Heart left ventricle (tissue), 13 donors: Measurements from ENCODE around the gene UGGT2.

ENCODE experiments used
- POLR2A ChIP-seq, 2 donors: fragments of 450-650 bp; IDR thresholded peaks; one replicate each; pipeline ENCODE4 v1.6.1; 2017; ENCODE audit warnings: antibody characterized with exemption in 2 of 2, mild to moderate bottlenecking in 2 of 2, moderate library complexity in 2 of 2
- TF ChIP-seq, protein P1 (sequence below), 12 donors: fragments of 200-600 bp; sonication (generic) in 4 of 12; IDR thresholded peaks; one replicate each; pipeline versions ENCODE4 v1.5.0 to v1.8.0; 2018 to 2022; ENCODE audit warnings: antibody characterized with exemption in 12 of 12, mild to moderate bottlenecking in 5 of 12
- donor health status: ischemic (EF 13 %, LVEDD 7.1; RV severe dilation, severe dysfunction).
- donor health status: DM: no; HTN: yes; CAD: no.
- donor health status: DM: no; HTN: no; CAD: no.
- donor health status: ischemic (EF 25% LVEDD 6.9; RV normal size, moderate dysfunction).
- donor health status: ischemic (EF 25% LVEDD 5.7; RV mildly dilated, moderate dysfunction).
- donor health status: ischemic (EF 35%, LVEDD 5.7; RV mildly dilated, moderate dysfunction).
- donor health status: nonischemic (EF 11% LVEDD 7.7; RV severe dilation, severe dysfunction).
- donor health status: DM: yes; HTN: yes; CAD: no.
- donor health status: PGD.
- donor health status: ischemic (EF 29% LVEDD 5.4; RV normal size, mild dysfunction).
- donor health status: nonischemic (EF 23%, LVEDD 6.1; RV moderate dilation, normal function).

DNA sequence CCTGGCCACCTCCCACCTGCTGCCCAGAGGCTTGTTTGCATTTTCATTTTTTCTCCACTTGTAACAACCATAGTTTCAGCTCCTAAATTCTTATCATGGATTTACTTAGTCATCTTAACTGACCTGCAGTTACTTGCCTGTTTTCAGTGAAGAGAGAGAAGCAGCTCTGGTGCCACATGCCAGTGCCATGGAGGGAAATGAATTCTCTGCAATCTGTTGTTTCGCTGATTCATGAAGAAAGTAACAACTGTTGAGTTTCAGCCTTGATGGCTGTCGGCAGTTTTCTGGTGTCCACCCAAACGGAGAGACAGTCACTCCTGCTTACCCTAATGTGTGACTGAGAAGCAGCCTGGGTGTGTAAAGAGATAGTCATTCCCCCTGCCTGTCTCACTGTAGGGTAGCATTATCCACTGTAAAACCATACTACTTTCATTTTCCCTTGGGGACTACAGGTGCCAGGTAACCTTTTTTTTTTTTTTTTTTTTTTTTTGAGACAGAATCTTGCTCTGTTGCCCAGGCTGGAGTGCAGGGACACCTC is 260.1 kb downstream of the UGGT2 start:
- TF ChIP-seq POLR2A (IDR thresholded peaks at IDR 0.05), result no peak
- TF ChIP-seq, protein P1, sequence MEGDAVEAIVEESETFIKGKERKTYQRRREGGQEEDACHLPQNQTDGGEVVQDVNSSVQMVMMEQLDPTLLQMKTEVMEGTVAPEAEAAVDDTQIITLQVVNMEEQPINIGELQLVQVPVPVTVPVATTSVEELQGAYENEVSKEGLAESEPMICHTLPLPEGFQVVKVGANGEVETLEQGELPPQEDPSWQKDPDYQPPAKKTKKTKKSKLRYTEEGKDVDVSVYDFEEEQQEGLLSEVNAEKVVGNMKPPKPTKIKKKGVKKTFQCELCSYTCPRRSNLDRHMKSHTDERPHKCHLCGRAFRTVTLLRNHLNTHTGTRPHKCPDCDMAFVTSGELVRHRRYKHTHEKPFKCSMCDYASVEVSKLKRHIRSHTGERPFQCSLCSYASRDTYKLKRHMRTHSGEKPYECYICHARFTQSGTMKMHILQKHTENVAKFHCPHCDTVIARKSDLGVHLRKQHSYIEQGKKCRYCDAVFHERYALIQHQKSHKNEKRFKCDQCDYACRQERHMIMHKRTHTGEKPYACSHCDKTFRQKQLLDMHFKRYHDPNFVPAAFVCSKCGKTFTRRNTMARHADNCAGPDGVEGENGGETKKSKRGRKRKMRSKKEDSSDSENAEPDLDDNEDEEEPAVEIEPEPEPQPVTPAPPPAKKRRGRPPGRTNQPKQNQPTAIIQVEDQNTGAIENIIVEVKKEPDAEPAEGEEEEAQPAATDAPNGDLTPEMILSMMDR (IDR thresholded peaks at IDR 0.05), result no peak
